Stimulated activated CD4-positive, alpha-beta T cell treated with anti-CD3 and anti-CD28 coated beads, Interleukin-12 subunit alpha, Interleukin-12 subunit beta, amount 100 ng/mL, for 4 hours (primary cell): ENCODE results near the gene RSAD2.

Source experiments
- DNase-seq: peaks from one replicate; pipeline ENCODE4 v3.0.0-alpha.2; 2020

RSAD2 gene

DNA sequence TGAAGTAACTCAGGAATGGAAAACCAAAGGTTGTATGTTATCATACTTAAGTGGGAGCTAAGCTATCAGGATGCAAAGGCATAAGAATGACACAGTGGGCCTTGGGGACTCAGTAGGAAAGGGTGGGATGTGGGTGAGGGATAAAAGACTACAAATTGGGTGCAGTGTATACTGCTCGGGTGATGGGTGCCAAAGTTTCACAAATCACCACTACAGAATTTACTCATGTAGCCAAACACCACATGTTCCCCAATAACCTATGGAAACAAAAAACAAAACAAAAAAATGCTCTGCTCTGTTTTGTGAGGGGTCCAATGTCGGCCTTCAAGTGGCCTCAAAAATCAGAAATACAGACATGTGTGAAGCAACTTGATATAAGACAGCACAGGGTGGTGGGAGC lies 30.7 kb downstream of the RSAD2 start:
- no peak for DNase-seq

DNA sequence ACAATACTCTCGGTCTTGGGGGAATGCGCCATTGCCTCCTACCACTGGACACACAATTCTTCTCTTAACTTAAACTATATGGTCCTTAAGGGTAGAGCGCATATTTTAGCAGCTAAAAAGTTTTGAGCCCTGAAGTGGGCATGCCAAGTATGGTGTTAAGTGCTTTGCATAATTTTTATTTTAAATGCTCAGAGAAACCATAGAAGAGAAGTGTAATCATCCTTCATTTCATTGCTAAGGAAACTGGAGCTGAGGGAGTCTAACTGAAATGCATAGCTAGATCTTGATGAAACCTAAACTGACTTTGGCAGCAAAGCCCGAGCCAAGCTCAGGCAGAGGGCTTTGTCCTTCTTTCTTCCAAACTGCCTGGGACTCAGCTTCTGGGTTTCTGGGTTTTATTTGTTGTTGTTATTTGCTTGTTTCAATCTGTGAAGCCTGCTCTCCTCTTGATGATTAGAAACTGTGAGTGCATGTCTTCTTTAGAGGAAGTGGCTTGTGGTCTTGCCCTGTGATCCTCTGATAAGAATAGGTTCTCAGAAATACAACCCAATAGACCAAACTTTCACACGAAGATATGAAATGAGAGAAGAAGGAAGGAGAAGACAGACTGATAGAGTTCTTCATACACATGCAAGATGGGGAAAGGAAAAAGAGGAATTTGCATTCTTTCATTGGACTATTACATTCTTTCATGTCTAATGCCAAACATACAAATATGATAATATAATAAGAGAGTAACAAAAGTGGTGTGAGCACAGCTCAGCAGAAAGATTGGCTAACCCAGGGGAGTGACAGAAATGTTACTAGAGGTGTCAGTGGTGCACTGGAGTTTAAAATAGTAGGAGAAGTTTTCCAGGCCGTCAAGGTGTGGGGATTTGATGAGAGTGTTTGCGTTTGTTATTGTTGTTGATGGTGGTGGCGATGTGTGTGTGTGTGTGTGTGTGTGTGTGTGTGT lies 32.1 kb downstream of the RSAD2 start:
- DNase-seq = no peak

DNA sequence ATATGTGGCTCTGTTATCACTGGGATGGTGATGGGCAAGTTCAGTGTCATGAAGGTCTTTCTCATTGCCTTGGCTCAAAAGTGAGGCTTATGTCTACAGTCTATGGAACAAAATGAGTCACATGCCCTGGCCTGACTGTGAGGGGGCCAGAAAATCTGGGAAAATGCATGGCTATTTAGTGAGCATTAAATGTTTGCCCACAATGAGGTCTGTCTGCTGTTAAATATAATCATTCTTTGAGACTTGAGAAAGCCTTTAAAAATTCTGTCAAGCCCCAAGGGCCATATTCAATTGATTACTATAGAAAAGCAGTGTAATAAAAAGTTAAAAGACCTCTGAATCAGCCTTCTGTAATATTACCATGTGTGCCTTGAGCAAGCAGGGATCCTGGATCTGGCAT lies 34.1 kb downstream of the RSAD2 start:
- no peak for DNase-seq

- DNase-seq = peak; percentile 44
These were observed 36.0 kb downstream of the RSAD2 start for GRCh38 chr2:6913415-6914157.

DNA sequence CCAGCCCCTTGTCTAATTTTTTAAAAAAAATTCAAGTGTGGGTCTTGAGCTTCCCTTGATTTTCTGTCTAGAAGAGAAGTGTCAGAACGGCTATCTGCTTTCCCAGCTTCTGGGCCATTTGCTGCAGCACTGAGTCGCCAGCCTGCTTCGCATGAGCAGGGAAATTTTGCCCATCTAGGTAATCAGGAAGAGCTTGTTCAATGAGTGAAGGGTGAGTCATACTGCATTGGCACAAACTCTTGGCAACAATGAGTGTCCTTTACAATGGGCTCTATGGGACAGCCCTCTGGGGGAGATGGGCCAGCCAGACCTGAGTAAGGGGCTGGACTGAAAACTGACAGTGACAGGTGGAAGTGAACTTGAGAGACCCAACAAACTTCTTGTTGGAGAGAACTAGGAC lies 37.3 kb downstream of the RSAD2 start:
- DNase-seq = no peak

- no peak for DNase-seq
These were observed 37.8 kb downstream of the RSAD2 start for GRCh38 chr2:6915399-6915798.

DNA sequence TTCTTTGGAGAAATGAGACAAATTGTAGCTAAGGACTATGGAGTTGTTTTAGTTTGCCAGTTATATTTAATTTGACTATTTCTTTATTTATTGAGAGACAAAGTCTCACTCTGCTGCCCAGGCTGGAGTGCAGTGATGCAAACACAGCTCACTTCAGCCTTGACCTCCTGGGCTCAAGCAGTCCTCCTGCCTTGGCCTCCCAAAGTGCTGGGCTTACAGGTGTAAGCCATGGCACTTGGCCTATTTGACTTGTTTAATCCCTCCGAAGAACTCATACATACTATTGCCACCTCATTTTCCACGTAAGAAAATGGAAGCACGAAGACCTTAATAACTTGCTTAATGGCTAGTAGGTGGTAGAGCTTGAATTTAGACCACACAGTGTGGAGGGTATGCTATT lies 38.6 kb downstream of the RSAD2 start:
- no peak for DNase-seq

DNA sequence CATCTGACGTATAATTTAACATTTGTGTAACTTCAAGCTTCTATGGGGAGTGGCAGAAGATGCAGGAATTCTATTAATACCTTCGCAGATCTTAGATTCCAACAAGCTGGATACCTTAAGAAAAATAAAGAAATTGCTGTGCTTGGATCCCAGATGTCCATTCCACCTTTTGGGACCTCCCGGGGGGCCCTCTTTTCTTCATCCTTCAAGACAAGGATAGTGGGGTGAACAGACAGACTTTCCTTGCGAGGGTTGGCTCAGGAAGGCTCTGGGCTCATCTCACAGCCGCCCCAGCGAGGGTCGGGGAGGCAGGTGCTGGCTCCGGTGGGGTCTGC lies 39.1 kb downstream of the RSAD2 start:
- DNase-seq = no peak

DNA sequence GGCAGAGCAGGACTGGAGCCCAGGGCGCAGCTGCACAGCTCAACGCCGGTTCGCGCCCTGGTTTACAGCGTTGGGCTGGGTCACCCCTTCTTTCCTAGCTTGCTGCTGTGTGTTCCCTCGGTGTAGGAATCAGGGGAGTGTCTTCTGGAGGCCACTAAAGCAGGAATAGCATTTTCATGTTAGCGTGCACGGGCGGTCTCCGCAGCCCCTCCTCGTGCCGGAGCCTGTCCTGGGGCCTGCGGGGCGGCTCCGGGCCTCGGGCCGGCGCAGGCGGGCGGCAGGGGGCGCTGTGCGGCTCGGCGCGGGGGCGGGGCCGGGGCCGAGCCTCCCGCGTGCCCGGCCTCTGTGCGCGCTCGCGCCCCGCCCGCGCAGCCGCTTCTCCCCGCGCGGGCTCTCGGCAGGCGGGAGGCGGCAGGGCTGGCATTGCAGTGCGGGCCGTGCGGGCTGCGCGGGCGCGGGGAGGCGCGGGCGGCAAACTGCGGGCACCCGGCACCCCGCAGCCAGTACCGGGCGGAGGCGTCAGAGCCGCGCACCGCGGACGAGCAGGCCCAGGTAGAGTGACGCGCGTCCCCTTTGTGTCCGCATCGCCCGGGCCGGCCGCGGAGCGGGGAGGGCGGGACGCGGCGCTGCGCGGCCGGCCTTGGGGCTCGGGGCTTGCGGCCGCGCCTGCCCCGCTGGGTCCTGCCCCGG lies 39.6 kb downstream of the RSAD2 start, which contains the start of gene RNF144A:
Gene RNF144A, plus strand, starts transcription at position 342 of the 690 bp plus-strand sequence. CDS start 79,515 bp downstream, outside the sequence.
- DNase-seq = peak; percentile 76

- DNase-seq = no peak
These were observed 40.3 kb downstream of the RSAD2 start for GRCh38 chr2:6917761-6918421.

DNA sequence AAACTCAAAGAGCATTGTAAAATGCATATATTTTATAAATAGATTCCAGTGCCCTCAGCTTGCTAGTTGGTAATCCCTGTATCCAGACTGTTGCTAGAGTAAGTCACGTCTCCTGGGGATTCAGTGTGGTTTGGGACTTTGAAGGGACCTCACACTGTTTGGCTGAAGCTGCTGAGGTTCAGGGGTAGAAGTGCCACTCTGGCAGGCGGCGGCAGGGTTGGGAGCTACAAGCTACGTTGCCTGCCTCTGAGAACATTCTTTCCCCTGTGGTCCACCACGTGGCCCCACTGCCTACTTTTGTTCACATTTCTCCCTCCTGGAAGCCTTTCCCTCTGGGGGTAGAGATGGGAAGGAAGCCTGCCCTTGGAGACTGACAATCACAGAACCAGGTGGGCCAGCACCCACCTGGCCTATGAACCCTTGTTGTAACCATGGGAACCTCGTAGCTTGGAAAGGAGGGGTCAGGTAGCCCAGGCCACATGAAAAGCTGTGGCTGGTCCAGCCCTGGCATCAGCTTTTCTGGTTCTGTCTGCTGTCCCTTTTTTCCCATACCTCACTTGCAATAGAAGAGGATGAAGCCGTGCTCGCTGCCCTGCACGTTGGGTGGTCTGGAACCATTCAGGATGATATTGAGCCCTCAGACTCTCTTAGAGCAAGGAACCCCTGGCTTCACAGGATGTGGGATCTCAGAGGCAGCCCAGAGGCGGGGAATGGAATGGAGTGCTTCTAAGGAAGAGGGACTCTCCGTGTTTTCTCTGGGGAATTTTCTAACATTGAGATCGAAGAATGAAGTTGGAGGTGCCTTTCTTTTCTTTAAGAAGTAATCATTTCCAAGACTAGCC lies 42.5 kb downstream of the RSAD2 start:
- DNase-seq = no peak

- no peak for DNase-seq
These were observed 43.1 kb downstream of the RSAD2 start for GRCh38 chr2:6920743-6921064.

GRCh38 chr2:6921321-6921922 lies 43.8 kb downstream of the RSAD2 start:
- no peak for DNase-seq

- DNase-seq = no peak
These were observed 44.7 kb downstream of the RSAD2 start for GRCh38 chr2:6922201-6922656.

GRCh38 chr2:6923319-6923718 lies 45.7 kb downstream of the RSAD2 start:
- DNase-seq = no peak

- DNase-seq = no peak
These were observed 46.7 kb downstream of the RSAD2 start for GRCh38 chr2:6924101-6924923.

DNA sequence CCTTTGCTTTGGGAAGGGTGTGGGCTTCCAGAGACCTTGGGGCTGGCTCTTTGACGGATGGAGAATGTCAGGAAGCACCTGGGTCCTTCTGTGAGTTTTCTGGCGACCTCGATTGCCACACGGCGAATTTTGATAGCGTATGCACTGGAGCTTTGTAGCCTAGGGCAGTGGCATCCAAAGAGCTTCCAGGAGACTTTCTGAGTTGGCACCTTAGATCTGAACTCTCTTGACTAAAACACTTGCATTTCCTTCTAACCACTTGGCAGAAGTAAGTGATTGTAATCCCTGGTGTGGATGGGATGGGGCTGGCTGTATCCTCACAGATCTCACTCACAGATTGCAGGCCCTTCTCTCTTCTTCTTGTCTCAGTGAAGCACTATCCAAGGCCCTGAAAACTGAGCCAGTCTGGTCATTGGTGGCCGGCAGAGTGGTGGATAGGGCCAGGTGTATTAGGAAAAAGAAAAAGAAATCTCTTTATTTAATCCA lies 47.4 kb downstream of the RSAD2 start:
- no peak for DNase-seq

DNA sequence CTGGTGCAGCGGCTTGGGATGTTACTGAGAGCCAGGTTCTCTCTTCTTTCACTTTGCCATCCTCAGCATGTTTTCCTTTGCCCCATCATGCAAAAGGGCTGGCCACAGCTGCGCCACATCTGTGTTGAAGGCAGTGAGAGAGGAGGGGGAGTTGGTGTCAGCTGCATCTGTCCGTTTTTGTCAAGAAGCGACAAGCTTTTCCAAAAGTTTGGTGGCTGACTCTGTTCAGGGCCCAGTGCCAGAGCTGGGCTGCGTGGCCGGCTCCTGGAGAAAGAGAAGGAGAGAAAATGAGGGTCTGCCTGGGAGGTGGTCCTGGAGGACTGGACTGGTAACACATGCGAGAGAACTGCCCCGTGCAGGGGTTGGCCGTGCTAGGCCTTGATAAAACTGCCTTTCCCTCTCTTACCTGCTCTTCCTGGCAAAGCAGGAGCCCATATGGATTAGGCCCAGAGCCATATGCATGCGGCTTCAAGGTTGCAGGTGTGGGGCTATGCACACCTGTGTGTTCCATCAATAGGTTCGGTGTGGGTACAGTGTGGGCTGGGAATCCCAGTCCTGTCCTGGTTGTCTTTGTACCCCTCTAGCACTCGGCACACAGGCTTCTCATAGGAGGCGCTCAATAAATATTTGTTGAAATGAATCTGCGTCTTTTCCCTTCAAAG lies 48.6 kb downstream of the RSAD2 start:
- DNase-seq = no peak

DNA sequence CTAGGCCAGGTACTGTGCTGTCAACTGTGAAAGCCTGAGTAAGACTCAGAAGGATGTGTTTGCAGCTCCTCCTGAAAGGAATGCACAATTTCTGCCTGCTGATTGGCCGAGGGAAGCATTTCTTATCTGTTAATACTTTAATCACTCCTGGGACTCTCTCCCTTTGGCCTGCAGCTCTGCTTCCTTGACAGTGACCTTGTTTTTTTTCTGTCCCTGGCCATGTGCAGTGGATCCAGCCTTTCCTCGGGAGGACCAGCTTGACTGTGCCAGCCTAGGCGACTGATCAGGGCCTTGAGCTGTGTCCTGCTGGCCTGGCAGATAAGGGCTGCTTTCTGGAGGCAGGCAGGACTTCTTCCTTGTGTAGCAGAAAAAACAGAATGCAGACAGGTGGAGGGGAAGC lies 49.6 kb downstream of the RSAD2 start:
- no peak for DNase-seq

GRCh38 chr2:6927753-6928152 lies 50.2 kb downstream of the RSAD2 start:
- DNase-seq = no peak
